ENCODE data around the gene HBG2.
"Not testable (repeated sequence)": the region's sequence is repeated elsewhere in the genome, so short reads cannot be mapped to it uniquely, and the experiment has no call there.

Gene HBG2

DNA sequence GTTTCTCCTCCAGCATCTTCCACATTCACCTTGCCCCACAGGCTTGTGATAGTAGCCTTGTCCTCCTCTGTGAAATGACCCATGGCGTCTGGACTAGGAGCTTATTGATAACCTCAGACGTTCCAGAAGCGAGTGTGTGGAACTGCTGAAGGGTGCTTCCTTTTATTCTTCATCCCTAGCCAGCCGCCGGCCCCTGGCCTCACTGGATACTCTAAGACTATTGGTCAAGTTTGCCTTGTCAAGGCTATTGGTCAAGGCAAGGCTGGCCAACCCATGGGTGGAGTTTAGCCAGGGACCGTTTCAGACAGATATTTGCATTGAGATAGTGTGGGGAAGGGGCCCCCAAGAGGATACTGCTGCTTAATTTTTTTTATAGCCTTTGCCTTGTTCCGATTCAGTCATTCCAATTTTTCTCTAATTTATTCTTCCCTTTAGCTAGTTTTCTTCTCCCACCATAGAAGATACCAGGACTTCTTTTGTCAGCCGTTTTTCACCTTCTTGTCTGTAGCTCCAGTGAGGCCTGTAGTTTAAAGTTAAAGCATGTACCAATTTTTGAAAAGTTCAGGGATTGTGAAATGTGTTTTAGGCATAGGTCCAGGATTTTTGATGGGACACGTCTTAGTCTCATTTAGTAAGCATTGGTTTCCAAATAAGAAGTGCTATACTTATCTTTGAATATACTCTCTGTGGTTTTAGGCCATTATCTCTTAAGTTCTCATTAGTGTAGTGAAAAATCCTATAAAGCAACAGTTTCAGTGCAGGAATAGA lies at the start of gene HBG2:
HBG2 (minus strand) TSS at position 136 of the 768 bp plus-strand sequence; CDS start at position 83, 53 bp downstream.
- DNase-seq: not testable (repeated sequence)

- no peak for DNase-seq
These were observed 49.5 kb upstream of the HBG2 start for GRCh38 chr11:5304046-5304445.

DNA sequence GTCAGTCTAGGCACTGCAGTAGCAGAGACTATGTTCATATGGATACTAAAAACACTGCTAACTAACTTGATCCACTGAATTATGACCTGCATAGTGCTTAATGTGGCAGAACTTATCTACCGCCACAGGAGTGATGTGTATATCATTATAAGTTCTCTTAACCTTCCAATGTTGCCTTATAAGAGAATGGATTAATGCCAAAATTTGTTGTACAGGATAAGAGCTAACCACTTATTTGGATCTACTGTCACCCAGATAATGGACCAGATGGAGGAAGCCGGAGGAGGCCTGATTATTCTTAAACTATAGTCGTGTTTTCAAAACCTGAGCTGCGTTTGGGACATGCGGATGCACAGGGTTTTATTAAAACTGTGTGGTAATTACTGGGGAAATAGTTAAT lies 49.0 kb upstream of the HBG2 start:
- DNase-seq: no peak

DNA sequence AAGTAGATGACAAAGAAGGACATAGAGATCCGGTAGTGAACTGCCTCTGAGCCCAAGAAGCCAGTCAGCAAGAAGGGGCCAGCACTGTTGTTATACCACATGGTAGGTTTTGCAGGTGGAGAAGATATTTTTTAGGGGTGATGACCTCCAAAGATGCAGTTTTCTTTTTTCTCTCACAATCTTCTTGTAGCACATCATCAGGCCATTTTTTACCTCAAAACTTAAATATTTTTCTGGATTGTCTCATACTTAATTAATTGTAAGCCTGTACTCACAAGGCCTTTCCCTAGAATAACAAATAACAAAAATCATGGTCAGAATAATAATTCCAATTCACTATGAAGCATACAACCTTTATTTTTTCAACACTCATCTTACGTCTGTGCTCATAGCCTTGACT lies 47.3 kb upstream of the HBG2 start, which contains the start of gene OR51B4:
OR51B4 (minus strand) TSS at position 101 of the 400 bp plus-strand sequence; CDS start at position 101, 0 bp downstream.
- DNase-seq: no peak

DNA sequence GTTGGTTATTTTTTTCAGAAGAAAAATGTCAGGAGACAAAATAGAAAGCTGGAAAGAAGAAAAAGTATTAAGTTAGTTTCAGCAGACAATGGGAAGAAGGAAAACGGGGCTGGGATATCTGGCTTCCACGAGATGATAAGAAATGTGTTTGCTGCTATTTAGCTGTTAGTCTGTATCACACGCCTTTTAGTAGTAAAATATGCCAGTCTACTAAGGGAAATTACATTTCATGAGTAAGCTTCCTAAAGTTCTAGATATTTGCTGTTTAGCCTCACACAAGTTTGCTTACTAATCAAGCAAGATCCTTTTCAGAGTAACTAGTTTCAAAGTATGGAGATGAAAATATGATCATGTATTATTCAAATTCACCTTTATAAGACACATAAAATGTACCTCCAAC lies 45.7 kb upstream of the HBG2 start:
- no peak for DNase-seq

DNA sequence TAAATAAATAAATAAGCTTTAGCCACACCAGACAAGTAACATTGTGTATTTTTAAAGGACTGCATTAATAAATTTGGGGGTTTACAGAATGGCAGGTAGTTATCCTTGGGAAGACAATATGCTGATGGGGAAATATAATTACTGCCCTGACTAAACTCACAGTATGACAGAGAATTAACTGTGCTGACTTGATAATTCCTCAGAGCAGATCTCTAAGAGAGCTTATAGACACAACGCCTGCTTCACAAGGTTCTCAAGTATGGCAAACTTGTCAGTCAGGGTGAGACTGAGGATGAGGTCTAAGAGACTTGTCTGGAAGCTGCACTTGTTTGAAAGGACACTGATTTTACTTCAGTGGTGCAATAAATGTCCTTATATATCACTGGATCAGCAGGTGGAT lies 43.9 kb upstream of the HBG2 start:
- no peak for DNase-seq

DNA sequence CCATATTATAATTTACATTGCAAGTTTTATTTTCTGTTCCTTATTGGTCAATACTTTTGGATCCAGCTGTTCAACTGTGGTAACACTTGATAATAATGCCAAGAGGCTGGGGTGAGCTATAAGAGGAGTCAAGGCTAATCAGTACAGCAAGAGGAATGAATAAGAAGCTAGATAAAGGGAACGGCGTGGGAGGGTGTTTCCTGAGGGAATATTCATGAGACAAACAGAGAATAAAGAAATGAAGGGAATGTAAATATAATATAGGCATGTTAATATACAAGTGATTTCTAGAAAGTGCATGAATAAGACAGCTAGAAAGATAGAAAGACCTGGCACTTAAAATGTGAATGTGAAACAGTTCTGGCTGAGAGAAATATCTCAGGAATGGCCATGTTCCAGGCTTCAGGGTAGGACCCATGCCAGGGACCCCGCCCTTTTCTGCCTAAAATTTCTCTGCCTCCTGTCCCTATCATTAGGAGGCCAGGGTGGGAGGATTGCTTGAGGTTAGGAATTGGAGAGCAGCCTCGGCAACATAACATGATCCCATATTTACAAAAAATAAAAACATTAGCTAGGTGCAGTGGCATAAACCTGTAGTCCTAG lies 43.2 kb upstream of the HBG2 start:
- no peak for DNase-seq

GRCh38 chr11:5294342-5294995 lies 39.9 kb upstream of the HBG2 start:
- DNase-seq: not testable (repeated sequence)

GRCh38 chr11:5293028-5293427 lies 38.4 kb upstream of the HBG2 start:
- DNase-seq: no peak

GRCh38 chr11:5291207-5291838 lies 36.7 kb upstream of the HBG2 start:
- peak; percentile 43 for DNase-seq

- no peak for DNase-seq
These were observed 35.5 kb upstream of the HBG2 start for GRCh38 chr11:5290106-5290505.

- DNase-seq: no peak
These were observed 35.1 kb upstream of the HBG2 start for GRCh38 chr11:5289696-5290095.

- no peak for DNase-seq
These were observed 34.4 kb upstream of the HBG2 start for GRCh38 chr11:5288906-5289550.

DNA sequence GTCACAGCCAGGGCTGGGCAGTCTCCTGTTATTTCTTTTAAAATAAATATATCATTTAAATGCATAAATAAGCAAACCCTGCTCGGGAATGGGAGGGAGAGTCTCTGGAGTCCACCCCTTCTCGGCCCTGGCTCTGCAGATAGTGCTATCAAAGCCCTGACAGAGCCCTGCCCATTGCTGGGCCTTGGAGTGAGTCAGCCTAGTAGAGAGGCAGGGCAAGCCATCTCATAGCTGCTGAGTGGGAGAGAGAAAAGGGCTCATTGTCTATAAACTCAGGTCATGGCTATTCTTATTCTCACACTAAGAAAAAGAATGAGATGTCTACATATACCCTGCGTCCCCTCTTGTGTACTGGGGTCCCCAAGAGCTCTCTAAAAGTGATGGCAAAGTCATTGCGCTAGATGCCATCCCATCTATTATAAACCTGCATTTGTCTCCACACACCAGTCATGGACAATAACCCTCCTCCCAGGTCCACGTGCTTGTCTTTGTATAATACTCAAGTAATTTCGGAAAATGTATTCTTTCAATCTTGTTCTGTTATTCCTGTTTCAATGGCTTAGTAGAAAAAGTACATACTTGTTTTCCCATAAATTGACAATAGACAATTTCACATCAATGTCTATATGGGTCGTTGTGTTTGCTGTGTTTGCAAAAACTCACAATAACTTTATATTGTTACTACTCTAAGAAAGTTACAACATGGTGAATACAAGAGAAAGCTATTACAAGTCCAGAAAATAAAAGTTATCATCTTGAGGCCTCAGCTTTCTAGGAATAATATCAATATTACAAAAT lies 33.7 kb upstream of the HBG2 start:
- DNase-seq: no peak

GRCh38 chr11:5286901-5287300 lies 32.3 kb upstream of the HBG2 start:
- DNase-seq: no peak

- DNase-seq: no peak
These were observed 31.8 kb upstream of the HBG2 start for GRCh38 chr11:5286351-5286750.

- DNase-seq: peak; percentile 1
These were observed 31.2 kb upstream of the HBG2 start for GRCh38 chr11:5285703-5286340.

DNA sequence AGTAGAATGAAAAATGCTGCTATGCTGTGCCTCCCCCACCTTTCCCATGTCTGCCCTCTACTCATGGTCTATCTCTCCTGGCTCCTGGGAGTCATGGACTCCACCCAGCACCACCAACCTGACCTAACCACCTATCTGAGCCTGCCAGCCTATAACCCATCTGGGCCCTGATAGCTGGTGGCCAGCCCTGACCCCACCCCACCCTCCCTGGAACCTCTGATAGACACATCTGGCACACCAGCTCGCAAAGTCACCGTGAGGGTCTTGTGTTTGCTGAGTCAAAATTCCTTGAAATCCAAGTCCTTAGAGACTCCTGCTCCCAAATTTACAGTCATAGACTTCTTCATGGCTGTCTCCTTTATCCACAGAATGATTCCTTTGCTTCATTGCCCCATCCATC lies 30.1 kb upstream of the HBG2 start:
- DNase-seq: no peak

DNA sequence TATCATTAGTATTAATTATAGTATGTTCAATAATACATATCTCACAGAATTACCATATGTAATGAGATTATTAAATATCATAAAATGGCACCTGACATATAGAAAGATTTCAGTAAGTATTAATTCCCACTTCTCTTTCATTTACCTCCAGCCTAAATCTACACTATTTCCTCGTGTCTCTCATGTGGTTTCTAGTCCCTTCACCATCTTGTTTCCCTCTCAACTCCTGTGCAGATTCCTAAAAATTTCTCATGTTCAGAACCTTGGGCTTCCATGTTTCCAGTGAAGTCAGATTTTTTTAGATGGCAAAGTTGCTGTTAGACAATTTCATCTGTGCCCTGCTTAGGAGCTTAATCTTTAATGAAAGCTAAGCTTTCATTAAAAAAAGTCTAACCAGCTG lies 29.3 kb upstream of the HBG2 start:
- no peak for DNase-seq

DNA sequence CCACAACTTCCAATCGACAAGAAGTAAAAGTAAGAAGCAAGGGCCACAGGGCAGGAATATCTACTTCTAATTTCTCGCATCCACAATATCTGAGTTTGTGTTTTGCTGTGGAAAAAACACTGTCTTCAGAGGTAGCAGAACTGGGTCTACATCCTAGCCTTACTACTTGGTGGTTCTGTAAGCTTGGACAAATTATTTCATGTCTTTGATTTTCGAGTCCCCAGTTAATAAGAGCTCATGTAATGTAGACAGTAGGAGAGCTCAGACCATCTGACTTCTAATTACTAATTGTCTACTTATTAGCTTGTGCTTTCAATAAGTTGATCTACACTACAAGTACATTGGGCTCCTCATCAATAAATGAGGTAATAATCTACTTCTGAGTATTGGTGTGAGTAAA lies 28.5 kb upstream of the HBG2 start:
- DNase-seq: no peak

DNA sequence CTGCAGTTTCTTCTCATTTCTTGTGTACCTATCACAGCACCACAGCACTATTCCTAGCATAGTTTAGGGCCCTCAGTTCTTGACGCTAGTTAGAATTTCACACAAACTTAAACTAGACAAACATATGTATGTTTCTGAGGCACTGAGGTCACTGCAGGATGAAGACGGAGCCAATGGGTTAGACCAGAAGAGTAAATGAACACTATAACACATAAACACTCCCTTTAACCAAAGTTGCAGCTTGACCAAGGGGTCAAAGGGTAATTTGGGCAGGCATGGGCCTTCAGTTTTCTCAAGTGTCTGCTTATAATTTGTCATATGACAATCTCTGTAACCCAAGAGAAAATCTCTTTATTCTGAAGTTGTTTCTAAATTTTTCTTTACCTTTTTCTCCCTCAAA lies 28.0 kb upstream of the HBG2 start:
- DNase-seq: no peak

- peak; percentile 14 for DNase-seq
These were observed 27.0 kb upstream of the HBG2 start for GRCh38 chr11:5281596-5281995.

All from activated CD4-positive, alpha-beta T cell treated with anti-CD3 and anti-CD28 coated beads, Interleukin-10, Interleukin-2, amounts not matched to agents 100 ng/mL and 50 ng/mL, durations not matched to agents 16 hours and 8 hours (primary cell).